HuH-7 (cell line): Measurements from ENCODE around the gene NDST4.

Experiments used
- DNase-seq: peaks from one replicate; pipeline ENCODE4 v3.0.0; 2011; ENCODE audit warnings: low spot score

The NDST4 gene

DNA sequence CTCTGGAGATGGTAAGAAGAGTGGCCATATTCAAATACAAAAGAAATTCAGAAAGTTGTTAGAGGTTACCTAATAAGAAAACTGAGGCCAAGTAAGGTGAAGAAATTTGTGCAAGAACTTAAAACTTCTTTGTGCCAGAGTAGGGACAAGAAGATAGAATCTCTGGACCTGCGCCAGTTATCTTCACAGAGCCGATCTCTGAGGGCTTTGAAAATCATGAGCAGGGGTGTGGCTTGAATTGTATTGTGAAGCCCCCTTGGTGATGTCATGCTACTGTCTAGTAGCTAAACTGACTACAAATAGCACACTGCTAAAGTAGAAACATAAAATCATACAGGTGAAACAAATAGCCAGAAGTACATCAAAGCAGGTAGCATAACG is 330.2 kb downstream of the NDST4 start:
- DNase-seq, result no peak

- DNase-seq, result no peak
Measured at GRCh38 chr4:114782415-114783214, 330.8 kb downstream of the NDST4 start.

- peak; percentile 0 for DNase-seq
Measured at GRCh38 chr4:114780205-114780604, 333.2 kb downstream of the NDST4 start.
